ENCODE measurements around the gene LRG1.

- no peak for TF ChIP-seq ZNF24 (tag by site-specific recombination; IDR thresholded peaks at IDR 0.05)
- no peak for TF ChIP-seq ZNF114 (tag by site-specific recombination; IDR thresholded peaks at IDR 0.05)
- no peak for TF ChIP-seq ZNF513 (tag by site-specific recombination; IDR thresholded peaks at IDR 0.05)
- TF ChIP-seq ZNF37A (tag by site-specific recombination; IDR thresholded peaks at IDR 0.05) = no peak
- no peak for TF ChIP-seq ZNF354C (tag by site-specific recombination; IDR thresholded peaks at IDR 0.05; ENCODE audit: borderline replicate concordance, low read depth)
- TF ChIP-seq ZNF777 (tag by site-specific recombination; IDR thresholded peaks at IDR 0.05; ENCODE audit: borderline replicate concordance) = no peak
- TF ChIP-seq CTCF (tag by site-specific recombination; IDR thresholded peaks at IDR 0.05) = no peak
- TF ChIP-seq PBX3 (CRISPR knock-in tag; IDR thresholded peaks at IDR 0.05) = no peak
- TF ChIP-seq ZNF600 (tag by site-specific recombination; IDR thresholded peaks at IDR 0.05) = no peak
- TF ChIP-seq ZBTB49 (tag by site-specific recombination; IDR thresholded peaks at IDR 0.05; ENCODE audit: low read depth) = no peak
- TF ChIP-seq ZSCAN18 (tag by site-specific recombination; IDR thresholded peaks at IDR 0.05) = no peak
- TF ChIP-seq ZNF449 (tag by site-specific recombination; IDR thresholded peaks at IDR 0.05) = no peak
- no peak for TF ChIP-seq ZBTB26 (tag by site-specific recombination; optimal IDR thresholded peaks at IDR 0.05)
- no peak for TF ChIP-seq SP2 (tag by site-specific recombination; IDR thresholded peaks at IDR 0.05)
Measured at GRCh38 chr19:4525563-4526002, 14.3 kb downstream of the LRG1 start.
